BLaER1 treated with 17β-estradiol and CSF1 and Interleukin-3, amounts not matched to agents 10 nM and 100 nM (cell line): ENCODE results near the gene CLRN2.

Experiments
- H3K27ac ChIP-seq, 11 experiments: shearing (Covaris generic); formaldehyde crosslinking; 2 replicates each; pipeline ENCODE4 v1.8.1; 2022
- H3K27me3 ChIP-seq, 11 experiments: shearing (Covaris generic); formaldehyde crosslinking; 2 replicates each; pipeline ENCODE4 v1.8.1; 2022
- H3K36me3 ChIP-seq, 11 experiments: shearing (Covaris generic); formaldehyde crosslinking; 2 replicates each; pipeline ENCODE4 v1.8.1; 2022
- H3K4me1 ChIP-seq, 10 experiments: shearing (Covaris generic); formaldehyde crosslinking; 2 replicates each; pipeline ENCODE4 v1.8.1; 2022
- H3K4me2 ChIP-seq, 11 experiments: shearing (Covaris generic); formaldehyde crosslinking; 2 replicates each; pipeline ENCODE4 v1.8.1; 2022
- H3K4me3 ChIP-seq, 10 experiments: shearing (Covaris generic); formaldehyde crosslinking; 2 replicates each; pipeline ENCODE4 v1.8.1; 2022
- H3K9ac ChIP-seq, 11 experiments: shearing (Covaris generic); formaldehyde crosslinking; 2 replicates each; pipeline ENCODE4 v1.8.1; 2022
- H3K9me3 ChIP-seq, 11 experiments: shearing (Covaris generic); formaldehyde crosslinking; replicated peaks in 1 of 11; 2 replicates each; pipeline ENCODE4 v1.8.1; 2022
- H4K20me1 ChIP-seq, 11 experiments: shearing (Covaris generic); formaldehyde crosslinking; 2 replicates each; pipeline ENCODE4 v1.8.1; 2022
- Cebpa-rat ChIP-seq, 11 experiments: shearing (Covaris generic); IDR thresholded peaks; 2 replicates each; pipeline ENCODE4 v1.8.1; 2022

CLRN2 gene

DNA sequence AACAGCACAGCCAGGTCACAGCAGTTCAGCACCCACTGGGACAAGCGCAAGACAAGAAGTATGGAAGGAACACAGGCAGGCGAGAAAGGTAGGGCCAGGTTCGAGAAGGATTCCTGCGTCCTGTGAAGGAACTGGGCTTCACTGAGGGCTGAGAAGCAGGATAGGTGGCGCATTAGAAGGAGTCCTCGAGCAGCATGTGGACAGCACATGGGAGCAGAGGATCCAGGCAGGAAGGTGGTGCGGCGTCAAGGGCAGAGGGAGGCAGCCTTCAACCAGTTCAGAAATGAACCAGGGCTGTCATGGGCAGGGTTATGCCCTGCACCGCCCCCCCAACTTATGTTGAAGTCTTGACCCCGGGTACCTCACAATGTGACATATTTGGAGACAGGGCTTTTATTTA, 31.3 kb downstream of the CLRN2 start:
- Histone ChIP-seq H3K36me3 (no peaks in the 10 kb centered on the region), H3K4me3 (no peak overlapping the region), H3K4me1 (no peaks in the 10 kb centered on the region), H3K4me2 (no peak overlapping the region), H3K27me3 (no peaks in the 10 kb centered on the region), H3K9me3 (no peaks in the 10 kb centered on the region), H3K27ac (no peak overlapping the region), H4K20me1 (no peaks in the 10 kb centered on the region), H3K9ac (no peak overlapping the region; a peak in 1 of 22 replicates)
- TF ChIP-seq Cebpa-rat (IDR thresholded peaks at IDR 0.05) = no peak

GRCh38 chr4:17546678-17547077, 31.7 kb downstream of the CLRN2 start:
- Histone ChIP-seq H4K20me1 (no peaks in the 10 kb centered on the region), H3K4me2 (no peak overlapping the region), H3K4me3 (no peak overlapping the region), H3K27ac (no peak overlapping the region), H3K27me3 (no peaks in the 10 kb centered on the region), H3K36me3 (no peaks in the 10 kb centered on the region), H3K9me3 (no peaks in the 10 kb centered on the region), H3K4me1 (no peaks in the 10 kb centered on the region), H3K9ac (no peak overlapping the region)
- TF ChIP-seq Cebpa-rat (IDR thresholded peaks at IDR 0.05) = no peak

GRCh38 chr4:17550549-17550948, 35.6 kb downstream of the CLRN2 start:
- no peak overlapping the region for H3K9ac ChIP-seq
- H4K20me1 ChIP-seq = no peaks in the 10 kb centered on the region
- H3K9me3 ChIP-seq = no peaks in the 10 kb centered on the region
- no peaks in the 10 kb centered on the region for H3K27me3 ChIP-seq
- H3K4me2 ChIP-seq = no peak overlapping the region; a peak in 1 of 22 replicates
- no peak for TF ChIP-seq Cebpa-rat (IDR thresholded peaks at IDR 0.05)
- H3K4me1 ChIP-seq = no peaks in the 10 kb centered on the region
- no peak overlapping the region for H3K4me3 ChIP-seq
- H3K36me3 ChIP-seq = no peaks in the 10 kb centered on the region
- H3K27ac ChIP-seq = no peak overlapping the region

DNA sequence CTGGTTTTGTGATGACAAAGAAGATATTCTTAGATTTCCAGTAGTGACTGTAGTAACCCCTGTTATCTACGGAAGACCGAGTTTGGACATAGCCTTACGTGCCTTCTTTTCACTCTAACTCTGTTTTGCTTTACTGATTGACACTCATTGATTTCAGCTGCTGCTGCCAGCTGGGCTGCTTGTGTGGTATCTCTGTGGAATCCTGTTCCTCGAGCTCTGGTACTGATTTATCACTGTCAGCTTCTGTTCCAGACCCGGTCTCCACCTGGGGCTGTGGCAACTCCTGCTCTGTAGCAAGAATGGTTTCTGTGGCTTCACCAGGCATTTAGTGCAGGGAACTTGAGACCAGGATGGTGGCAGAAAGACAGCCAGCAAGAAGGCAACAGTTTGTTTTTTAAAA, 37.5 kb downstream of the CLRN2 start:
- H3K9ac ChIP-seq = no peak overlapping the region
- no peaks in the 10 kb centered on the region for H3K27me3 ChIP-seq
- H3K27ac ChIP-seq = no peak overlapping the region
- H4K20me1 ChIP-seq = no peaks in the 10 kb centered on the region
- H3K36me3 ChIP-seq = no peaks in the 10 kb centered on the region
- H3K4me2 ChIP-seq = no peak overlapping the region
- H3K4me1 ChIP-seq = no peaks in the 10 kb centered on the region
- H3K9me3 ChIP-seq = no peaks in the 10 kb centered on the region
- no peak overlapping the region for H3K4me3 ChIP-seq
- no peak for TF ChIP-seq Cebpa-rat (IDR thresholded peaks at IDR 0.05)

DNA sequence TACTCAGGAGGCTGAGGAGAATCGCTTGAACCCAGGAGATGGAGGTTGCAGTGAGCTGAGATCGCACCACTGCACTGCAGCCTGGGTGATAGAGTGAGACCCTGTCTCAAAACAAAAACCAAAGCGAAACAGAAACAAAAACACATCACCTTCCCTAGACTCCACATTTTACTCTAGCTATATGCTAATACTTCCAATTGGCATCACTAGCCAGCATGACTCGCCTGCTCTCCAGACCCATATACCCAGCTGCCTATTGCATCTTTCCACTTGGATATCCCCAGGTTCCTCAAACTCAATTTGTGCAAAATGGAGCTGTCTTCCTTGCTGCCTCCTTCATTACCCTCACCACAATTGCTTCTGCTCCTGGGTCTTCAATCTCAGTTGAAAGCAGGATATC, 39.6 kb downstream of the CLRN2 start:
- no peak overlapping the region for H3K4me2 ChIP-seq
- H4K20me1 ChIP-seq = no peaks in the 10 kb centered on the region
- no peaks in the 10 kb centered on the region for H3K36me3 ChIP-seq
- no peak overlapping the region for H3K9ac ChIP-seq
- H3K9me3 ChIP-seq = no peaks in the 10 kb centered on the region
- no peaks in the 10 kb centered on the region for H3K27me3 ChIP-seq
- no peak overlapping the region for H3K27ac ChIP-seq
- TF ChIP-seq Cebpa-rat (IDR thresholded peaks at IDR 0.05) = no peak
- H3K4me1 ChIP-seq = no peaks in the 10 kb centered on the region
- no peak overlapping the region for H3K4me3 ChIP-seq

DNA sequence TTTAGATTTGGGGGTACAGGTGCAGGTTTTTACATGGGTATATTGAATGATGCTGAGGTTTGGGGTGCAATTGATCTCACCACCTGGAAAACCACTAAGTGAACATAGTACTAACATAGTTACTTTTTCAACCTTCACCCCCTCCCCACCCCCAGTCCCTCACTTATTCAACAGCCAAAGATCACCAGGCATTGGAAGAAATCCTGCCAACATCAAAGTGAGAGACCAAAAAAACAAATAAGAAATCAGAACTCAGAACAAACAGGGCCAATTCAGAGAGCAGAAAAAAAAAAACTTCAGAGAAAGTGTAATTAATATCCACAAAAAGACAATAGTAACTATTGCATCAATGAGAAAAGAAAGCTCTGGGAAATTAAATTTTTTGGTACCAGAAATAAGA, 41.5 kb downstream of the CLRN2 start:
- no peaks in the 10 kb centered on the region for H3K9me3 ChIP-seq
- H3K9ac ChIP-seq = no peak overlapping the region
- H4K20me1 ChIP-seq = no peaks in the 10 kb centered on the region
- H3K27me3 ChIP-seq = no peaks in the 10 kb centered on the region
- no peaks in the 10 kb centered on the region for H3K36me3 ChIP-seq
- TF ChIP-seq Cebpa-rat (IDR thresholded peaks at IDR 0.05) = no peak
- H3K4me3 ChIP-seq = no peak overlapping the region
- no peak overlapping the region for H3K4me2 ChIP-seq
- peaks cover 0 to 6% (median 0%) of the 10 kb centered on the region in 10 experiments; a peak in 7 of 20 replicates for H3K4me1 ChIP-seq
- H3K27ac ChIP-seq = no peak overlapping the region

DNA sequence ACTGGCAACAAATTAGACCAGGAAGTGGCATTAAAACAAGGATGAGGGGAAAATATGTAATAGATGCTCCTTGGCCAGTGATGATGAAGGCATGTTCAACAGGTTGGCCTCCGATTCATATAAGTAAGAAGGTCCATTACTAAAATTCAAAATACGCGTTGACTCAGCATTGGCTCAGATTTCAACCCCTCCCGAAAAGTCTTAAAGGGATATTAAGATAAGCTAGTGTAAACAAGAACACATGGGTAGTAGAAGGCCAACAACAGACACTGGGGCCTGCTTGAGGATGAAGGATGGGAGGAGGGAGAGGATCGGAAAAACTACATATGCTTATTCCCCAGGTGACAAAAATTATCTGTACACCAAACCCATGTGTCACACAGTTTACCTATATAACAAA, 42.9 kb downstream of the CLRN2 start:
- H3K9ac ChIP-seq = no peak overlapping the region
- H3K27ac ChIP-seq = no peak overlapping the region
- no peaks in the 10 kb centered on the region for H3K27me3 ChIP-seq
- H3K4me1 ChIP-seq = peaks cover 0 to 14% (median 0%) of the 10 kb centered on the region in 10 experiments; a peak in 7 of 20 replicates
- no peaks in the 10 kb centered on the region for H4K20me1 ChIP-seq
- H3K4me2 ChIP-seq = no peak overlapping the region
- H3K36me3 ChIP-seq = no peaks in the 10 kb centered on the region
- no peak for TF ChIP-seq Cebpa-rat (IDR thresholded peaks at IDR 0.05)
- H3K4me3 ChIP-seq = no peak overlapping the region
- H3K9me3 ChIP-seq = no peaks in the 10 kb centered on the region

DNA sequence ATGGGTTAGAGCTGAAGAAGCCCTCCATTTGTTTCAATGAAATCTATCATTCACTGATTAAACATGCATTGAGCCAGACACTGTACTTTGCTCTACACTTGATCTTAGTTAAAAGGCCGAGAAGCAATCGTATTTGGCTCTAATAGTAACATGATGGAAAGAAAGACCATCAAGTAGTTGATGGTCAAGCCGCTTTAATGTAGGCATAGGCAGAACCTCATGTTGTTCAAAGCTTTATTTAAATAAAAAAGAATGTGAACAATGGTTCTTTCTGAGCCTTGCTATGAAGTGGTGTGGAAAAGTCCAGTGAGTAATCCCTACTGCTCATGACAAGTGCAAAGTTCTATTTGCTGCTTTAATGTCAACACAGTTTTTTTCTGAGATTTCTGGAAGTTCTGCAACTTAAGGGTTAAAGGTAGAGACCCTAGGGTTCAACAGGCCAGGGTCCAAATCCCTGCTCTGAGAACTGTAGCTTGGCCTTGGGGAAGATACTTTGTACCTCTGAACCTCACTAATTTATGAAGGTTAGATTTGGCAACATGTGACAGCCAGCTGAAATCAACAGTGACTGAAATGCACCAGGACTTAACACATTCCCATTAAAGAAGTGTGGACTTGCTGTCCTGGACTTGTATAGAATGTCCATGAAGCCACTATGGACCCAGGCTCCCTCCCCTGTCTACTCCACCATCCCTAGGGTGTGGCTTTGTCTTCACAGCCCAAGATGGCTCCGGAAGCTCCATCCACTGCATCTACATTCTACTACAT, 44.2 kb downstream of the CLRN2 start:
- Histone ChIP-seq H3K4me1 (peaks cover 0 to 14% (median 0%) of the 10 kb centered on the region in 10 experiments; a peak in 7 of 20 replicates), H4K20me1 (no peaks in the 10 kb centered on the region), H3K36me3 (no peaks in the 10 kb centered on the region), H3K4me2 (no peak overlapping the region), H3K27me3 (no peaks in the 10 kb centered on the region), H3K9me3 (no peaks in the 10 kb centered on the region), H3K27ac (no peak overlapping the region), H3K9ac (no peak overlapping the region), H3K4me3 (no peak overlapping the region)
- TF ChIP-seq Cebpa-rat (IDR thresholded peaks at IDR 0.05) = no peak

DNA sequence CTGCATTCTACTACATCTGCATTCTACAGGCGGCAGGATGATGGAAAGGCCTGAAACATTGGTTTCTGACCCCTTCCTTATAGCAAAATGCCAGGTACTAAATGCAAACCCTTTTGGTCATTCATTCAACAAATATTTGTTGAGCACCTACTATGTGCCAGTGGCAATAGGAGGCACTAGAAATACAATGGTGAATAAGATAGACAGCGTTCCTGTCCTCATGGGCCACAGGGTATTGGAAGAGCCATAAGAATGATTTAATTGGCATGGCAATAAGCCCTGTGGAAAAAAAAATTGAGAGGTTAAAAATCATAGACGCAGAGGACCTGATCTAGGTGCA, 44.7 kb downstream of the CLRN2 start:
- no peak overlapping the region for H3K9ac ChIP-seq
- H4K20me1 ChIP-seq = no peaks in the 10 kb centered on the region
- H3K4me1 ChIP-seq = peaks cover 0 to 14% (median 0%) of the 10 kb centered on the region in 10 experiments; a peak in 7 of 20 replicates
- no peak overlapping the region for H3K4me2 ChIP-seq
- no peak overlapping the region for H3K27ac ChIP-seq
- no peaks in the 10 kb centered on the region for H3K9me3 ChIP-seq
- H3K36me3 ChIP-seq = no peaks in the 10 kb centered on the region
- no peak overlapping the region for H3K4me3 ChIP-seq
- no peaks in the 10 kb centered on the region for H3K27me3 ChIP-seq
- TF ChIP-seq Cebpa-rat (IDR thresholded peaks at IDR 0.05) = no peak

- no peaks in the 10 kb centered on the region for H4K20me1 ChIP-seq
- no peak overlapping the region for H3K9ac ChIP-seq
- H3K27ac ChIP-seq = no peak overlapping the region
- no peaks in the 10 kb centered on the region for H3K36me3 ChIP-seq
- H3K4me3 ChIP-seq = no peak overlapping the region
- no peak for TF ChIP-seq Cebpa-rat (IDR thresholded peaks at IDR 0.05)
- H3K27me3 ChIP-seq = no peaks in the 10 kb centered on the region
- peaks cover 0 to 14% (median 0%) of the 10 kb centered on the region in 10 experiments; a peak in 7 of 20 replicates for H3K4me1 ChIP-seq
- H3K4me2 ChIP-seq = no peak overlapping the region
- H3K9me3 ChIP-seq = no peaks in the 10 kb centered on the region
Measured at GRCh38 chr4:17560065-17560673, 45.2 kb downstream of the CLRN2 start.
